ENCODE data around the gene VRK1. TPM values are rescaled to one million over a fixed set of nuclear protein-coding genes. Genes with fewer than 3 reads are reported as not detected.

The VRK1 gene
- total and polyA plus RNA-seq, 9 donors, result 7.8 to 31.7 (median 16.9) TPM

GRCh38 chr14:96915478-96915877, 118.3 kb downstream of the VRK1 start:
- no peak for DNase-seq
- WGBS, 3 donors, result 97 to 98% (median 97%) methylated on average over 4 of the region's 4 CpGs

GRCh38 chr14:96916751-96917150, 119.6 kb downstream of the VRK1 start:
- intact Hi-C loops (cut with DNase I), result no loop called here
- TF ChIP-seq EP300 (IDR thresholded peaks at IDR 0.05), result no peak
- TF ChIP-seq POLR2A (IDR thresholded peaks at IDR 0.05), result no peak
- no peak for DNase-seq
- no peak overlapping the region for H3K4me3 ChIP-seq
- 93 to 98% (median 94%) methylated on average over 1 of the region's 1 CpG for WGBS, 3 donors
- H3K36me3 ChIP-seq, result no peaks in the 10 kb centered on the region
- H3K9me3 ChIP-seq, result no peaks in the 10 kb centered on the region
- H3K27me3 ChIP-seq, result no peaks in the 10 kb centered on the region
- H3K4me1 ChIP-seq (ENCODE audit: insufficient read depth), result no peaks in the 10 kb centered on the region
- no peak overlapping the region for H3K27ac ChIP-seq

More at GRCh38 chr14:96915478-96915877, 118.3 kb downstream of the VRK1 start:
- no peak overlapping the region for H3K4me3 ChIP-seq
- H3K4me1 ChIP-seq (ENCODE audit: insufficient read depth), result no peaks in the 10 kb centered on the region
- H3K27me3 ChIP-seq, result no peaks in the 10 kb centered on the region
- TF ChIP-seq EP300 (IDR thresholded peaks at IDR 0.05), result no peak
- TF ChIP-seq POLR2A (IDR thresholded peaks at IDR 0.05), result no peak
- TF ChIP-seq CTCF (IDR thresholded peaks at IDR 0.05), result no peak
- no peak overlapping the region for H3K27ac ChIP-seq
- no peaks in the 10 kb centered on the region for H3K36me3 ChIP-seq
- intact Hi-C loops (cut with DNase I), result no loop called here
- H3K9me3 ChIP-seq, result no peaks in the 10 kb centered on the region

- Histone ChIP-seq H3K36me3 (no peaks in the 10 kb centered on the region), H3K4me3 (no peak overlapping the region), H3K9me3 (no peaks in the 10 kb centered on the region), H3K4me1 (ENCODE audit: insufficient read depth) (no peaks in the 10 kb centered on the region), H3K27me3 (no peaks in the 10 kb centered on the region), H3K27ac (no peak overlapping the region)
- WGBS, 3 donors, result 32 to 35% (median 33%) methylated on average over 7 of the region's 7 CpGs
- intact Hi-C loops (cut with DNase I), result no loop called here
- no peak for DNase-seq
- no peak for TF ChIP-seq EP300 (IDR thresholded peaks at IDR 0.05)
- no peak for TF ChIP-seq POLR2A (IDR thresholded peaks at IDR 0.05)
- no peak for TF ChIP-seq CTCF (IDR thresholded peaks at IDR 0.05)
These were observed 120.3 kb downstream of the VRK1 start for GRCh38 chr14:96917442-96917963.

DNA sequence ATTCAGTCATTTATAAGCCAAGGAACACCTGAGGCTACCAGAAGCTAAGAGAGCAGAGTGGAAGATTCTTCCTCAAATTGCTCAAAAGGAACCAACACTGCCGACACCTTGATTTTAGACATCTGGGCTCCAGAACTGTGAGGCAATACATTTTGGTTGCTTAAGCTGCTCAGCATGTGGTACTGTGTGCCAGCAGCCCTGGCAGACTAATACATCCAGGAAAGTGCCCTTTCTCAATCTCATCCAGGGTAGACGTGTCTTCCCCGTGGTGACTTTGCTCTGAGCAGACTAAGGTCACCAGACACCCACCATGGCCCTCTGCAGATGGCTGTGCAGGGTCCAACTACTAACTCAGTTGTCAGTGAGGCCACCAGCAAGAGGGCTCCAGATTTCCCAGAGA, 122.8 kb downstream of the VRK1 start:
- WGBS, 3 donors, result 88 to 94% (median 89%) methylated on average over 3 of the region's 3 CpGs
- intact Hi-C loops (cut with DNase I), result no loop called here
- H3K27me3 ChIP-seq, result no peaks in the 10 kb centered on the region
- no peak overlapping the region for H3K4me3 ChIP-seq
- no peak overlapping the region for H3K27ac ChIP-seq
- H3K4me1 ChIP-seq (ENCODE audit: insufficient read depth), result no peaks in the 10 kb centered on the region
- H3K36me3 ChIP-seq, result no peaks in the 10 kb centered on the region
- H3K9me3 ChIP-seq, result no peaks in the 10 kb centered on the region
- no peak for TF ChIP-seq EP300 (IDR thresholded peaks at IDR 0.05)
- TF ChIP-seq CTCF (IDR thresholded peaks at IDR 0.05), result no peak
- TF ChIP-seq POLR2A (IDR thresholded peaks at IDR 0.05), result no peak
- DNase-seq, result no peak

DNA sequence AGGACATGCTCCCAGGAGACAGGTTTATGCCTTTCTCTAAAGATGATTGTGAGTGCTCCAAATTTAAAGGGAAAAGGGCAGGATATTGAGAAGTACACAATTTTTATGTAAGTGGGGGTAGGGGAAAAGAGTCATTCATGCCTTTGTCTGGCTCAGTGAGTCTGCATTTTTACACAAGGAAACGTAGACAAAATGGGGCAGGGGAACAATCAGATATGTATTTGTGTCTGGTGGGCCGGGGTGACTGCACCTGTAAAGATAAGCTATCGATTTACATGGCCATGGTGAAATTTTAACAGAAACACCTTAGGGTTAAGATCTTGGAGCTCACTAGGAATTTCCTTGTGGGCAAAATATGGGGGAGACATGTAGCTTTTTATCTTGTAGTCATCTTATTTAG, 123.6 kb downstream of the VRK1 start:
- whole genome bisulfite sequencing, 3 donors, result 87 to 96% (median 95%) methylated on average over 3 of the region's 3 CpGs
- intact Hi-C loops (cut with DNase I), result no loop called here
- TF ChIP-seq EP300 (IDR thresholded peaks at IDR 0.05) (no peak), CTCF (IDR thresholded peaks at IDR 0.05) (no peak), POLR2A (IDR thresholded peaks at IDR 0.05) (no peak)
- no peaks in the 10 kb centered on the region for H3K9me3 ChIP-seq
- H3K36me3 ChIP-seq, result no peaks in the 10 kb centered on the region
- no peaks in the 10 kb centered on the region for H3K27me3 ChIP-seq
- no peaks in the 10 kb centered on the region for H3K4me1 ChIP-seq (ENCODE audit: insufficient read depth)
- H3K27ac ChIP-seq, result no peak overlapping the region
- H3K4me3 ChIP-seq, result no peak overlapping the region
- DNase-seq, result no peak

All from ovary (tissue), 9 donors.